Karpas-422 (cell line): ENCODE results near the gene CDC14B. TPM values are rescaled to one million over a fixed set of nuclear protein-coding genes. Genes with fewer than 3 reads are reported as not detected.
"Not testable (repeated sequence)": the region's sequence is repeated elsewhere in the genome, so short reads cannot be mapped to it uniquely, and the experiment has no call there.

ENCODE experiments used
- DNase-seq: peaks from one replicate; pipeline ENCODE4 v3.0.0-alpha.2; 2015
- H2AFZ ChIP-seq: fragments of 200-600 bp; sonication (generic); 2 replicates; pipeline ENCODE4 v1.6.1; 2014; ENCODE audit warnings: antibody characterized with exemption, low read length, mixed read lengths
- H3K27ac ChIP-seq: fragments of 200-600 bp; sonication (generic); 2 replicates; pipeline ENCODE4 v1.5.1; 2014; ENCODE audit warnings: mild to moderate bottlenecking, low read length, moderate library complexity
- H3K27me3 ChIP-seq: fragments of 200-600 bp; sonication (generic); 2 replicates; pipeline ENCODE4 v1.6.1; 2014; ENCODE audit warnings: low read length, mixed read lengths
- H3K36me3 ChIP-seq: fragments of 200-600 bp; sonication (generic); 2 replicates; pipeline ENCODE4 v1.6.1; 2014; ENCODE audit warnings: low read length, mixed read lengths; ENCODE audit not compliant: insufficient read depth
- H3K4me1 ChIP-seq: fragments of 200-600 bp; sonication (generic); 2 replicates; pipeline ENCODE4 v1.6.1; 2014; ENCODE audit warnings: mild to moderate bottlenecking, low read length, mixed read lengths
- H3K4me2 ChIP-seq: fragments of 200-600 bp; sonication (generic); 2 replicates; pipeline ENCODE4 v1.6.1; 2014; ENCODE audit warnings: low read length, low read depth, mild to moderate bottlenecking; ENCODE audit not compliant: poor library complexity, severe bottlenecking
- H3K4me3 ChIP-seq: fragments of 200-600 bp; sonication (generic); 2 replicates; pipeline ENCODE4 v1.5.1; 2014; ENCODE audit warnings: mild to moderate bottlenecking, antibody characterized with exemption, low read length, mixed read lengths
- H3K79me2 ChIP-seq: fragments of 200-600 bp; sonication (generic); 2 replicates; pipeline ENCODE4 v1.6.1; 2014; ENCODE audit warnings: mild to moderate bottlenecking, low read length, mixed read lengths
- H3K9ac ChIP-seq: fragments of 200-600 bp; sonication (generic); 2 replicates; pipeline ENCODE4 v1.6.0; 2014; ENCODE audit warnings: low read length
- H3K9me2 ChIP-seq: fragments of 200-600 bp; sonication (generic), shearing (Covaris generic); replicated peaks from 2 replicates; pipeline ENCODE4 v1.6.0; 2014; ENCODE audit warnings: mild to moderate bottlenecking, low read length, moderate library complexity; ENCODE audit not compliant: insufficient read depth
- H3K9me3 ChIP-seq: fragments of 300-700, 200-600 bp; sonication (generic); 2 replicates; pipeline ENCODE4 v1.6.1; 2014; ENCODE audit warnings: low read length, mixed read lengths
- H4K20me1 ChIP-seq: fragments of 200-600 bp; sonication (generic); 2 replicates; pipeline ENCODE4 v1.6.1; 2014; ENCODE audit warnings: mild to moderate bottlenecking, antibody characterized with exemption, low read length, low read depth; ENCODE audit not compliant: insufficient read depth
- total RNA-seq: library from RNA; depleted of rRNA; stranded (reverse); fragments of >200 nt; shearing (Covaris generic); gene quantifications from 2 replicates; pipeline ENCODE4 v1.2.3, GENCODE V29; 2014; ENCODE audit warnings: low replicate concordance

The CDC14B gene
- total RNA-seq, 1 experiment from 2014 or later, result 1.3 TPM

DNA sequence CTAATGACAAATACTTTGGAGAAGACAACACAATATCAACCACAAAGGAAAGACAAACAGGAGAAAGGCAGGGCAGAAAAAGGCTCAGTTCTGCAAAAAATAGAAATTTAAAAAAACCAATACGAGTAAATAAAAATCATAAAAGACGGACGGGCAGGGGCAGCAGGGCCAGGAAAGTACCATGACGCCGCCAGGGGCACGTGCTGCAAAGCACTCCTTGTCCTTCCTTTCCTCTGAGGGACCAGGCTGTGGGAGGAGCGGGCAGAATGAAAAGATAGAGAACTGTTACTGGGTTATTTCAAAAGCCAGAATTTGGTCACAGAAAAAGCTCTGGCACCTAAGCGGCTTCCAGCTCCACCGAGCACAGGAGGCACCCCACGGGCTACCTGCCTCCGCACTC lies 115.7 kb downstream of the CDC14B start:
- H2AFZ ChIP-seq, result no peak overlapping the region
- no peak overlapping the region for H3K9ac ChIP-seq
- no peaks in the 10 kb centered on the region for H3K36me3 ChIP-seq
- H3K4me2 ChIP-seq, result no peak overlapping the region
- H3K9me3 ChIP-seq, result no peaks in the 10 kb centered on the region
- H4K20me1 ChIP-seq, result no peaks in the 10 kb centered on the region
- H3K4me1 ChIP-seq, result no peaks in the 10 kb centered on the region
- no peak overlapping the region for H3K27ac ChIP-seq
- no peaks in the 10 kb centered on the region for H3K27me3 ChIP-seq
- no peak overlapping the region for H3K4me3 ChIP-seq
- DNase-seq, result no peak
- H3K79me2 ChIP-seq, result no peaks in the 10 kb centered on the region
- no peaks in the 10 kb centered on the region for H3K9me2 ChIP-seq

- not testable (repeated sequence) for H3K9me3 ChIP-seq, H3K27ac ChIP-seq, H3K4me3 ChIP-seq, H3K4me2 ChIP-seq, H3K9ac ChIP-seq, DNase-seq, H2AFZ ChIP-seq, H3K79me2 ChIP-seq, H4K20me1 ChIP-seq, H3K9me2 ChIP-seq, H3K27me3 ChIP-seq, H3K4me1 ChIP-seq, H3K36me3 ChIP-seq
Measured at GRCh38 chr9:96503374-96503748, 116.3 kb downstream of the CDC14B start.

DNA sequence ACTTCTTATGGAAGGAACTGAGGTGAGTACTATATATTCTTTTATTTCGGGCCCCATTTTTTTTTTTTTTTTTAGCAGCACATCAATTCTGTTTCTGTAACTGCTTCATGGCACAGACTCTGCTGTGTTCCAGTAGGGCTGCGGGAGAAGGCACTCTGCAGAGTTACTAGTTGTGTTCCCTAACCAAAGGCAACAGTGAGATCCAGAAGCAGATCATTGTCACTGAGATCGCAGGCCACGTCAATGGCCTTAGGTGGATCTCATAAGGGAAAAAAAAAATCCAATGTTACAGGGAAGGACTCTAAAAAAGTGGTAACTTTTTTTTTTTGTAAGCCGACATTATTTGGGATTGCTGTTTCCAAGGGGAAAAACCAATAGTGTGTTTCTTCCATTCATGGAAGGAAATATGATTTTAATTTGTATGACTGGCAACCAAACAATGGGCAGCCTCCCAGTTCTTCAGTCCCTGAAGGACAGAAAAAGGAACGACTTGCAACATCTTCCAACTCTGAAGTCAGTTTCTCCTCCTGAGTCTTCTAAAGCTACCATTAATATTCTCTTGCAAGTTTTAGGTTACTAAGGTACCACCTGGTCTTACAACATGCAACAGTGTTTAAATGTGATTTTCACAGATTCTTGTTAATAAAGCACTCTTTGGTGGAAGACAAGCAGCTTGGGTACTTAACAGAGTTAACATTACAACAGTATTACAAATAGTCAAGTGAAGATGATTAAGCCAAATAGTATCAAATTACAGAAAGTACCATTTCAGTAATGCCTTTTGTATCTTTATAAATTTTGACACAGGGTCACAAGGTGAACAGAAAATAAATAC lies 116.9 kb downstream of the CDC14B start:
- Histone ChIP-seq H3K4me3 (no peak overlapping the region), H3K9me3 (no peaks in the 10 kb centered on the region), H3K4me2 (no peak overlapping the region), H3K79me2 (no peaks in the 10 kb centered on the region), H2AFZ (no peak overlapping the region), H3K9ac (no peak overlapping the region), H3K4me1 (no peaks in the 10 kb centered on the region), H3K36me3 (no peaks in the 10 kb centered on the region), H3K9me2 (no peaks in the 10 kb centered on the region), H3K27me3 (no peaks in the 10 kb centered on the region), H4K20me1 (no peaks in the 10 kb centered on the region), H3K27ac (no peak overlapping the region)
- DNase-seq, result no peak

DNA sequence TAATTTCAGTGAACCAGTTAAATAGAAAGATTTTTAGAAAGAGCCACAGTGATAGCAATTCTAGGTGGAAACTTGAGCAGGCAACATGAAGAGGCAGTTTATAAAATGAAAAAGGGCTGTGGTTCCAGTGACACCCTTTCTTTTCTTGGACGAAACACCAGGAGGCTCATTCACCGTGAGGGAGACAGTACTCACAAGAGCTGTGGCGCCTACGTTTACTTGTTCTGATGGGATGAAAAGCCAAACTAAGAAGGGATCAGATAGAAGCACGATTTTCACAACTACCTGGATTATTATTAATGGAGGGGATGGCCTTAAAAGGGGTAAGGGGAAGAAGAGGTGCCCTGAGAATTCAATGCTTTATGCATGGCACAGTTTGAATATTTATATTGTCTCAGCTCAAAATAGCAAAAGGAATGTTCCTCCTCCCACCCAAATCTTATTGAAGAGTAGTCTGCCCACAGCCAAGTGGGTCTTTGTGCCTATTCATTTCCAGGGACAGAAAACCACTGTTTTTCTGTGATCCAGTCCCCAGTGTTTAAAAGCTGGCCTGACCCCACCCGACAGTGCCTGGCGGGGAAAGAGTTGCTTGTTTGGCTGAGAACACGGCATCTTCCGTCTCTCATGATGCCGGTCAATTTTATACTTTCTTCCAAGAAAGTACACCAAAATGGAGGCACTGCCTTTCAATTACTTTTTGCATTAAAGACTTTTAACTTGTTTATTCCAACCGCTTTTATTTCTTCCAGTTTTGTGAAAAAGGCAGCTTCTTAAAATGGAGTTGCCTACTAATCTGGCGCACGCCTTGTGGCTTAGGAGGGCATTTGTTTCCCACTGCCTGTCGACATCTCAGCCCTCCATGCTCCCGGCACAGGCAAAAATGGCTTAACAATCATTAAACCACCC lies 117.8 kb downstream of the CDC14B start:
- Histone ChIP-seq H3K4me2 (no peak overlapping the region), H3K27ac (no peak overlapping the region), H3K9ac (no peak overlapping the region), H3K4me1 (no peaks in the 10 kb centered on the region), H3K27me3 (no peaks in the 10 kb centered on the region), H3K4me3 (no peak overlapping the region), H3K9me3 (no peaks in the 10 kb centered on the region), H2AFZ (no peak overlapping the region), H3K9me2 (no peaks in the 10 kb centered on the region), H3K79me2 (no peaks in the 10 kb centered on the region), H3K36me3 (no peaks in the 10 kb centered on the region), H4K20me1 (no peaks in the 10 kb centered on the region)
- DNase-seq, result no peak

DNA sequence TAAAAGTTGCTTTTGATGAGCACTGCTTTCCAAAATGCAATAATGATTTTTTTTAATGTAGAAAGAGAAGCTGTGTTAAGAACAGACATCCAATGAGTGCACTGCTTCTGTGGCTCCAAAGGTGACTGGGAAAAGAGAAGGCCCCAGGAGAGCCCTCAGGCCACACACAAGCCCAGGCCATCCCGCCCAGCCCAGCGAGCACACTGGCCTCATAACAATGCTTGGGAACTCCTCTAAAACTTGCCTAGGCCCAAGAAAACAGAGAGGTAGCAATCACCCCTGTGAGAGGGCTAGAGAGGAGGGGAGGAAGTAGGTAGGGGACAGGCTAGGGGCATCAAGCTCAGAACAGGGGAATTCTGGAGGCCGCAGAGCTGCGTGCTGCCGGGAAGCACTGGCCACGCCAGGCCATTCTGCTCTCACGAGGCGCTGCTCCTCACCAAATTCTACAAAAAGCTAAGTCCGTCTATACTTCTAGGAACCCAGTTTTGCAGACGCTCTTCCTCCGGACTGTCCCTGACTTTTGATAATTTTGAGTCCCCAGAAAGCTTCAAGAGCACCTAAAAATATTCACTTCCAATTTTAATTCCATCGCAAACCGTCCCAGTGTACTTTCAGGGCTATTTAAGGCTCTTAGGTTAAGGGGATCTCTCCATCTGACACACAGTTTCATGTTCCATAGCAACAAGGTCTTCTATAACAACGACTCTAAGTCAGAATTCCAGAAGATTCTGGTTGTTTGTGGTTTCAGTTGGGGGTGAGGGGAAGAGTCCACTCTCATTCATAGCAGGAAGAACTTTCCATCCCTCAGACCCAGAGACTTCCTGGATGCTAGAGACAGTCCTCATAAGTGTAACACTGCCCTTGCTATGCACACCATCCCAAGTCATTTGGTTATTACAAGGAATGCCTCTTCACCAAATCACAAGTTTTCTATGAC lies 118.7 kb downstream of the CDC14B start:
- no peak overlapping the region for H3K9ac ChIP-seq
- no peaks in the 10 kb centered on the region for H3K9me3 ChIP-seq
- no peaks in the 10 kb centered on the region for H3K9me2 ChIP-seq
- H3K27me3 ChIP-seq, result no peaks in the 10 kb centered on the region
- H3K27ac ChIP-seq, result no peak overlapping the region
- no peak overlapping the region for H3K4me3 ChIP-seq
- no peaks in the 10 kb centered on the region for H3K36me3 ChIP-seq
- no peak for DNase-seq
- no peaks in the 10 kb centered on the region for H3K79me2 ChIP-seq
- no peaks in the 10 kb centered on the region for H4K20me1 ChIP-seq
- no peak overlapping the region for H3K4me2 ChIP-seq
- H2AFZ ChIP-seq, result no peak overlapping the region
- H3K4me1 ChIP-seq, result no peaks in the 10 kb centered on the region

DNA sequence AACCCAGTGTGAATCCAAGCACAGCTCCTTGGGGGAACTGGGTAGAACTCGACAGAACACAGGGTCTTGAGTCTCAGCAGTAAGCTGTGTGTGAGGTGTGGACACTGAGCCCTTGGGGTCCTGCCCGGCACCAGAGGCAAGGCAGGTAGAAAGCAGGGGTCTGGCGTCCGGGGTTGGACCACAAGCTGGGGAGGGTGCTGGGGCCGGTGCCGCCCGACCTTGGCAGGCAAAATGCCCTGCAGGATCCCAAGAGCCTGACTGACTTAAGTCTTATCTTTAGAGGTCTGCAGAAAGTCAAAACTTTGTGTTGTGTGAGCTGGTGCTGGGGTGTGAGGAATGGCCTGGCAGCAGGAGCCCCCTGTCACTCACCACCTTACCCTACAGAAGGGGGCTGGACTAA lies 120.4 kb downstream of the CDC14B start:
- H3K79me2 ChIP-seq, result no peaks in the 10 kb centered on the region
- no peaks in the 10 kb centered on the region for H3K4me1 ChIP-seq
- H3K9me3 ChIP-seq, result no peaks in the 10 kb centered on the region
- H3K9me2 ChIP-seq, result no peaks in the 10 kb centered on the region
- no peaks in the 10 kb centered on the region for H3K27me3 ChIP-seq
- H4K20me1 ChIP-seq, result no peaks in the 10 kb centered on the region
- no peak overlapping the region for H3K9ac ChIP-seq
- H3K4me3 ChIP-seq, result no peak overlapping the region
- no peak overlapping the region for H3K4me2 ChIP-seq
- H3K27ac ChIP-seq, result no peak overlapping the region
- H3K36me3 ChIP-seq, result no peaks in the 10 kb centered on the region
- DNase-seq, result no peak
- H2AFZ ChIP-seq, result no peak overlapping the region

DNA sequence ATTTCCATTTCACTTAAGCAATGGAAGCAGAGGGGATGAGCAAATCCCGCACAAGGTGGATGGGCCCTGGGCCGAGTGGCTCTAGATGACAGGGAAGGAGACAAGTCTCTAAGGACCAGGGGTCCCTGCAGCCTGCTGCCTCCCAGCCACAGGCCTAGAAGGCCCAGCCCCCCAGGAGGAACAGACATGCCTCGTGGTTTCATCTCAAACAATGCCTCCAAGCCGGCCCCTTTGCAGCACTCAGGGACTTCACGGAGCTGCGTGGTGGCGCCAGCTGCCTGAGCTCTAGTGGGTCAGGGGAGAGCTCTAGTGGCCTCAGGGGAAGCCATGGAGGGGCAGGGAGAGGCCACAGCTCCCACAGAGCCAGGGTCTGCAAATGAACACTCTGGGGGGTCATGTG lies 120.8 kb downstream of the CDC14B start:
- Histone ChIP-seq H3K4me1 (no peaks in the 10 kb centered on the region), H3K4me3 (no peak overlapping the region), H3K9me2 (no peaks in the 10 kb centered on the region), H3K9ac (no peak overlapping the region), H4K20me1 (no peaks in the 10 kb centered on the region), H3K27me3 (no peaks in the 10 kb centered on the region), H3K79me2 (no peaks in the 10 kb centered on the region), H3K9me3 (no peaks in the 10 kb centered on the region), H3K27ac (no peak overlapping the region), H3K4me2 (no peak overlapping the region), H3K36me3 (no peaks in the 10 kb centered on the region), H2AFZ (no peak overlapping the region)
- no peak for DNase-seq

DNA sequence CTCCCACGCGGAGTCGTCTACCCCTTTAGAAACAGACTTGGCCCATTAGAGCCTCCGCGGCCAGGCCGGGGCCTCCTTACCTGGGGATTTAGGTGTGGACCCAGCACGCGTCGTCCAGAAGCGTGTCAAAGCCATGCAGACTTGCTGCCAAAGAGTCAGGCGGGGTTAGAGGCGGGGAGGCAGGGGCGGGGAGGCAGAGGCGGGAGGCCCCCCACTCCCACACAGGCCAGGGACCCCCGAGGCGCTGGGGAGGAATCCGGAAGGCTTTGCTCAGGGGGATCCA lies 122.6 kb downstream of the CDC14B start:
- Histone ChIP-seq H3K4me2 (no peak overlapping the region), H3K79me2 (no peaks in the 10 kb centered on the region), H3K4me1 (no peaks in the 10 kb centered on the region), H3K9me3 (no peaks in the 10 kb centered on the region), H3K9ac (no peak overlapping the region), H3K27ac (no peak overlapping the region), H3K36me3 (no peaks in the 10 kb centered on the region), H2AFZ (no peak overlapping the region), H3K27me3 (no peaks in the 10 kb centered on the region), H3K4me3 (no peak overlapping the region), H4K20me1 (no peaks in the 10 kb centered on the region), H3K9me2 (no peaks in the 10 kb centered on the region)
- no peak for DNase-seq
